CD14-positive monocyte (primary cell): ENCODE data around the gene USP53. TPM values are rescaled to one million over a fixed set of nuclear protein-coding genes. Genes with fewer than 3 reads are reported as not detected.

Source experiments
- DNase-seq, 3 donors: peaks; one replicate each; pipeline ENCODE4 v3.0.0-alpha.2; 2011 to 2022
- H2AFZ ChIP-seq: 2 replicates; pipeline ENCODE4 v1.6.0; 2012; ENCODE audit warnings: mild to moderate bottlenecking, low read depth, low read length, inconsistent platforms; ENCODE audit not compliant: insufficient read depth, poor library complexity, severe bottlenecking
- H3K27ac ChIP-seq, 2 donors: 1 replicate in 1 of 2; 2 replicates in 1 of 2; pipeline ENCODE4 v1.5.1; 2012 to 2013; ENCODE audit warnings: low read length in 2 of 2, control low read depth in 1 of 2, inconsistent platforms in 1 of 2, low read depth in 1 of 2, mild to moderate bottlenecking in 1 of 2
- H3K27me3 ChIP-seq, 2 donors: one replicate each; pipeline versions ENCODE4 v1.6.0 to v1.6.1; 2011 to 2013; ENCODE audit warnings: low read length in 2 of 2; ENCODE audit not compliant: control insufficient read depth in 2 of 2, insufficient read depth in 2 of 2
- H3K36me3 ChIP-seq, 2 donors: replicated peaks in 1 of 2; 1 replicate in 1 of 2; 2 replicates in 1 of 2; pipeline versions ENCODE4 v1.5.1 to v1.6.1; 2012 to 2013; ENCODE audit warnings: low read length in 2 of 2, control low read depth in 1 of 2, inconsistent platforms in 1 of 2, mild to moderate bottlenecking in 1 of 2; ENCODE audit not compliant: insufficient read depth in 2 of 2, control insufficient read depth in 1 of 2
- H3K4me1 ChIP-seq, 2 donors: 1 replicate in 1 of 2; 2 replicates in 1 of 2; pipeline versions ENCODE4 v1.5.1 to v1.6.1; 2012 to 2013; ENCODE audit warnings: low read length in 2 of 2, control low read depth in 1 of 2, inconsistent platforms in 1 of 2, mild to moderate bottlenecking in 1 of 2, moderate library complexity in 1 of 2; ENCODE audit not compliant: insufficient read depth in 2 of 2, control insufficient read depth in 1 of 2
- H3K4me2 ChIP-seq: replicated peaks from 2 replicates; pipeline ENCODE3; 2012; ENCODE audit warnings: low read length, moderate library complexity, mild to moderate bottlenecking; ENCODE audit not compliant: poor library complexity, severe bottlenecking; ENCODE audit errors: extremely low read depth
- H3K4me3 ChIP-seq, 3 experiments: fragments of 200-600 bp in 1 of 3; sonication (generic) in 1 of 3; replicated peaks in 1 of 3; 1 replicate in 2 of 3; 2 replicates in 1 of 3; pipeline ENCODE4 v1.5.1; 2011 to 2013; ENCODE audit warnings: low read length in 3 of 3, mild to moderate bottlenecking in 3 of 3, control low read depth in 2 of 3, low read depth in 2 of 3, inconsistent platforms in 1 of 3, moderate library complexity in 1 of 3
- H3K79me2 ChIP-seq: 2 replicates; pipeline ENCODE4 v1.6.0; 2012; ENCODE audit warnings: mild to moderate bottlenecking, control low read depth, inconsistent platforms, low read length, moderate library complexity; ENCODE audit not compliant: insufficient read depth
- H3K9ac ChIP-seq: 2 replicates; pipeline ENCODE4 v1.6.0; 2017; ENCODE audit warnings: low read length, mild to moderate bottlenecking; ENCODE audit not compliant: insufficient read depth, poor library complexity, severe bottlenecking
- H3K9me3 ChIP-seq, 2 donors: replicated peaks in 1 of 2; 1 replicate in 1 of 2; 2 replicates in 1 of 2; pipeline versions ENCODE4 v1.5.1 to v1.6.1; 2012 to 2013; ENCODE audit warnings: low read length in 2 of 2, control low read depth in 1 of 2; ENCODE audit not compliant: control insufficient read depth in 1 of 2, insufficient read depth in 1 of 2
- H4K20me1 ChIP-seq: 2 replicates; pipeline ENCODE4 v1.6.0; 2012; ENCODE audit warnings: mild to moderate bottlenecking, low read length, control low read depth, moderate library complexity; ENCODE audit not compliant: insufficient read depth
- H3K27ac Mint-ChIP-seq, 7 donors: one replicate each; pipeline ENCODE4 v1.8.0; 2020; ENCODE audit warnings: mild to moderate bottlenecking in 7 of 7, mixed read lengths in 7 of 7, moderate library complexity in 6 of 7, inconsistent platforms in 2 of 7
- H3K27me3 Mint-ChIP-seq, 3 donors: one replicate each; pipeline ENCODE4 v1.8.0; 2021 to 2022; ENCODE audit warnings: low read depth in 3 of 3, mild to moderate bottlenecking in 3 of 3, mixed read lengths in 3 of 3, moderate library complexity in 3 of 3, inconsistent platforms in 1 of 3
- H3K36me3 Mint-ChIP-seq, 2 donors: one replicate each; pipeline ENCODE4 v1.8.0; 2020; ENCODE audit warnings: mixed read lengths in 2 of 2, inconsistent platforms in 1 of 2, mild to moderate bottlenecking in 1 of 2
- H3K4me1 Mint-ChIP-seq: one replicate; pipeline ENCODE4 v1.8.0; 2020; ENCODE audit warnings: mild to moderate bottlenecking, mixed read lengths
- H3K4me3 Mint-ChIP-seq, 2 donors: one replicate each; pipeline ENCODE4 v1.8.0; 2020; ENCODE audit warnings: mild to moderate bottlenecking in 2 of 2, mixed read lengths in 2 of 2, moderate library complexity in 1 of 2
- H3K9me3 Mint-ChIP-seq, 7 donors: one replicate each; pipeline ENCODE4 v1.8.0; 2020 to 2022; ENCODE audit warnings: mixed read lengths in 7 of 7, mild to moderate bottlenecking in 6 of 7, moderate library complexity in 6 of 7, inconsistent platforms in 2 of 7
- CTCF ChIP-seq: fragments of 200-600 bp; IDR thresholded peaks from one replicate; pipeline ENCODE4 v1.8.0; 2022; ENCODE audit warnings: antibody characterized with exemption, mild to moderate bottlenecking
- WGBS: methylation state at CpG from one replicate; pipeline ENCODE4 v1.1.5; 2013; ENCODE audit warnings: missing lambda C conversion rate; ENCODE audit not compliant: insufficient coverage; 5-methylcytosine and 5-hydroxymethylcytosine counted together
- intact Hi-C, 2 donors: fragments of 100-400 bp; cut with micrococcal nuclease; formaldehyde crosslinking; loops; one replicate each; pipeline versions ENCODE4 v1.15.0 to v1.15.1; 2023
- polyA plus RNA-seq, 3 donors: library from polyadenylated mRNA; depleted of rRNA in 1 of 3; unstranded in 2 of 3; stranded (reverse) in 1 of 3; fragments of 300-500 nt in 2 of 3; fragments of >200 nt in 1 of 3; fragmentation: Illumina TruSeq in 2 of 3; gene quantifications; 1 replicate in 2 of 3; 2 replicates in 1 of 3; pipeline ENCODE4 v1.2.3, GENCODE V29; 2012 to 2021

Gene USP53
- polyA plus RNA-seq, 3 donors: 0.11 to 0.44 (median 0.22) TPM

DNA sequence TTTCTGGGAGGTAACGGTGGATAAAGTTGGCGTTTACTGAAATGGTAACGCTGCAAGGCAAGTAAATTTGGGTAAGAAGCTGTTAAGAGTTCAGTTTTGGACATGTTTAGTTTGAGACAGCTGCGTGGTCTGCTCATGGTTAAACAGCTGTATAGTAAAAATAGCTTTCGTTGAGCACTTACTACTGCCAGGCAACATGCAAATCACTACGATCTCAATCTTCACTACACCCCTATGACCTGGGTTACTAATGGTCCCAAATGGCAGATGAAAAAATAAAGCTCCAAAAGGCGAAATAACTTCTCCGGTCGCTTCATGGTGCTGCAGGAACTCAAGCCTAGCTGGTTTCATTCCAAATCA lies 87.2 kb downstream of the USP53 start:
- H2AFZ ChIP-seq: peak overlapping the region; percentile 94
- peaks cover 24% of the 10 kb centered on the region for H3K79me2 ChIP-seq
- 1% methylated on average over 9 of the region's 9 CpGs for WGBS
- DNase-seq: peak in 2 of 3 donors; percentile 1 to 4
- H3K36me3 Mint-ChIP-seq: peaks cover 14 to 18% of the 10 kb centered on the region in 2 donors
- peak overlapping the region; percentile 87 to 93 for H3K27ac ChIP-seq
- peak overlapping the region; percentile 88 for H3K4me2 ChIP-seq
- TF ChIP-seq CTCF: no peak
- peak overlapping the region; percentile 73 to 93 (median 87) for H3K4me3 ChIP-seq
- intact Hi-C loops: no loop called here
- H3K27ac Mint-ChIP-seq: peak overlapping the region; percentile 96 to 99 (median 98)
- H3K4me1 Mint-ChIP-seq: peaks cover 19% of the 10 kb centered on the region
- H3K27me3 ChIP-seq: no peaks in the 10 kb centered on the region
- H3K36me3 ChIP-seq: peaks cover 14 to 32% of the 10 kb centered on the region in 2 donors
- H3K4me1 ChIP-seq: peaks cover 13 to 26% of the 10 kb centered on the region in 2 donors
- H3K9me3 ChIP-seq: no peaks in the 10 kb centered on the region
- peak overlapping the region; percentile 91 to 99 for H3K4me3 Mint-ChIP-seq
- peak overlapping the region; percentile 77 for H3K9ac ChIP-seq
- H3K27me3 Mint-ChIP-seq: peaks cover 0 to 1% (median 0%) of the 10 kb centered on the region in 3 donors
- H4K20me1 ChIP-seq: no peaks in the 10 kb centered on the region
- H3K9me3 Mint-ChIP-seq: no peaks in the 10 kb centered on the region

- Histone ChIP-seq H2AFZ (peak overlapping the region; percentile 94), H3K36me3 (peaks cover 14 to 31% of the 10 kb centered on the region in 2 donors), H3K9me3 (no peaks in the 10 kb centered on the region), H3K4me2 (peak overlapping the region; percentile 88), H3K4me1 (peaks cover 13 to 26% of the 10 kb centered on the region in 2 donors), H3K79me2 (peaks cover 24% of the 10 kb centered on the region), H3K9ac (peak overlapping the region; percentile 77), H3K4me3 (peak overlapping the region; percentile 73 to 93 (median 87)), H3K27ac (peak overlapping the region; percentile 87 to 93), H4K20me1 (no peaks in the 10 kb centered on the region), H3K27me3 (no peaks in the 10 kb centered on the region)
- 0% methylated on average over 49 of the region's 54 CpGs for WGBS
- Mint-ChIP-seq H3K27ac (peak overlapping the region; percentile 96 to 99 (median 98)), H3K9me3 (no peaks in the 10 kb centered on the region), H3K36me3 (peaks cover 14 to 18% of the 10 kb centered on the region in 2 donors), H3K4me3 (peak overlapping the region; percentile 91 to 99), H3K4me1 (peaks cover 19% of the 10 kb centered on the region), H3K27me3 (peaks cover 0 to 1% (median 0%) of the 10 kb centered on the region in 3 donors)
- intact Hi-C loops: no loop called here
- DNase-seq: peak; percentile 91 to 93 (median 92)
- no peak for TF ChIP-seq CTCF
Observed at GRCh38 chr4:119300101-119300978, 87.8 kb downstream of the USP53 start.
